Cardiac fibroblast (primary cell): ENCODE results near the gene BCLAF3.
A peak's percentile ranks its signal among the peaks of the same experiment; 100 is the strongest.

ENCODE experiments used
- DNase-seq, 2 donors: peaks; one replicate each; pipeline versions ENCODE4 v3.0.0 to v3.0.0-alpha.2; 2010; ENCODE audit warnings: low read depth in 2 of 2
- H3K4me3 ChIP-seq, 2 donors: replicated peaks in 1 of 2; 1 replicate in 1 of 2; 2 replicates in 1 of 2; pipeline ENCODE4 v1.5.1; 2011; ENCODE audit warnings: low read depth in 2 of 2, low read length in 2 of 2, mild to moderate bottlenecking in 2 of 2, moderate library complexity in 1 of 2
- TF ChIP-seq, protein P1 (sequence below): IDR thresholded peaks from one replicate; pipeline ENCODE4 v1.5.1; 2011; ENCODE audit warnings: low read depth, mild to moderate bottlenecking, low read length, inconsistent platforms

The BCLAF3 gene

DNA sequence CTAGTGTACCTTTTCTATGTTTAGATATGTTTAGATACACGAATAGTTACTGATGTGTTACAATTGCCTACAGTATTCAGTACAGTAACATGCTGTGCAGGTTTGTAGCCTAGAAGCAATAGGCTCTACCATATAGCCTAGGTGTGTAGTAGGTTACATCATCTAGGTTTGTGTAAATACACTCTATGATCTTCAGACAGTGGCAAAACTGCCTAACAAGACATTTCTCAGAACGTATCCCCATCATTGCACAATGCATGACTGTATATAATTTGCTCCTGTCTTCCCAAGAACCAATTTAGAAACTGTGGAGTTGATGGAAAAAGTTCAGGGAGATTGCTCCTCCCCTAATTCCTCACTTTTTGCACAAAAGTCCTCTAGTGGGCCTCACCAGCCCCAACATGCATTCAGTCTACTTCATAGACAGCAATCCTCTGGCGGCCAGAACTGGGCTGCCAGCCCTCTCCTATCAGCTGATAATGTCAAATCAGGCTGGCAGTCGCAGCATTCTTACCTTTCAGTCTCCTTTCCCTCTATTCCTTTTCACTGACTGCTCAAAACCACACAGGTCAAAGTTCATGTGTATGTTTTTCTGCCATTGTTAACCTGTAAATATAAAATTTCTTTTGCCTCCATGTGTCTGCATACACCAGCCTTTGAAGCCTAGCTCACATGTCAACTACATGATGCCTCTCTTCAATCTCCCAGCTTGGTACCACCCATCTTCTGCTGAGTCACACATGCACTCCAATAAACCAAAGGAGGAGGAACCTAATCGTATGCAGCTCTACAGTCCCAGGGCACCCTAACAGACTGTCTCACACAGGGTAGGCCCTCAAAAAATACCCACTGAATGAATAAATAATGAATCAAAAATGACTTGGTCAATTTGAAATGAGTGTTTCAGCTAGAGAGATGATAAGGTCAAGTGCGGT, 32.0 kb downstream of the BCLAF3 start:
- no peak overlapping the region for H3K4me3 ChIP-seq
- DNase-seq = peak in 1 of 2 donors; percentile 0
- TF ChIP-seq, protein P1, sequence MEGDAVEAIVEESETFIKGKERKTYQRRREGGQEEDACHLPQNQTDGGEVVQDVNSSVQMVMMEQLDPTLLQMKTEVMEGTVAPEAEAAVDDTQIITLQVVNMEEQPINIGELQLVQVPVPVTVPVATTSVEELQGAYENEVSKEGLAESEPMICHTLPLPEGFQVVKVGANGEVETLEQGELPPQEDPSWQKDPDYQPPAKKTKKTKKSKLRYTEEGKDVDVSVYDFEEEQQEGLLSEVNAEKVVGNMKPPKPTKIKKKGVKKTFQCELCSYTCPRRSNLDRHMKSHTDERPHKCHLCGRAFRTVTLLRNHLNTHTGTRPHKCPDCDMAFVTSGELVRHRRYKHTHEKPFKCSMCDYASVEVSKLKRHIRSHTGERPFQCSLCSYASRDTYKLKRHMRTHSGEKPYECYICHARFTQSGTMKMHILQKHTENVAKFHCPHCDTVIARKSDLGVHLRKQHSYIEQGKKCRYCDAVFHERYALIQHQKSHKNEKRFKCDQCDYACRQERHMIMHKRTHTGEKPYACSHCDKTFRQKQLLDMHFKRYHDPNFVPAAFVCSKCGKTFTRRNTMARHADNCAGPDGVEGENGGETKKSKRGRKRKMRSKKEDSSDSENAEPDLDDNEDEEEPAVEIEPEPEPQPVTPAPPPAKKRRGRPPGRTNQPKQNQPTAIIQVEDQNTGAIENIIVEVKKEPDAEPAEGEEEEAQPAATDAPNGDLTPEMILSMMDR = no peak

DNA sequence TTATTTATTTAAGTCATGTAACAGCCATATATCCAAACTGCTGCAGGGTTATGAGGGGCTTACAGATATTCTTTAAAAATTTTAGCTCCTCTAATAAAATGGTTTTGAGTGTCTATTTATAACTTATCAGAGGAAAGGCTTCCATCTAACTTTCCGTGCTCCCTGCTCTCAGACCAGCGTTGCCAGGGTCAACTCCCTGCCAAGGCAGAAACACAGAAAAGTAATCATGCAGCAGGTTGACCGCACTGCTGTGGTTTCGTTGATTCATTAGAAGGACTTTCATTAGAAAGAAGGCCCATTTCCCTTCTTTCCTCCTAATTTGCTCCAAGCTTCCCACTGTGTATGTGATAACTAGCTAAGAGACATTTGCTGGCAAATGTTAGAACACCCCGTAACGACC, 33.9 kb downstream of the BCLAF3 start:
- TF ChIP-seq, protein P1 = no peak
- peak in 1 of 2 donors; percentile 9 for DNase-seq
- H3K4me3 ChIP-seq = no peak overlapping the region

DNA sequence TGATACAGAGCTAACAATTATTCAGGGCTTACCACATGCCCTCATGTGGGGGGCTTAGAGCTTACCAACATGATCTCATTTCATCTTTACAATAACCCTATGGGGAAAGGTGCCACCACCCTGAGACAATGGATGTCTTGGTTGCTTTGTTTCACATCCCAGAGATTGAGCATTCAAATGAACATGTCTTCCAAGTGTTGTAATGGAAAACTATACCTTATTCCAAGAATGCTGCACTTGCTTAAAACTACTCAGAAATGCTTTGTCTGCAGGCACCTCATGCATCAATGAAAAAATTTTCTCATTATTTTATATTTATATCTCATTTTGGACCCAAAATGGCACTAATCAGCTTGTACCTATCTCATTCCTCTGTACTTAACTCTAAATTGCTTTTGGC, 34.6 kb downstream of the BCLAF3 start:
- no peak overlapping the region for H3K4me3 ChIP-seq
- DNase-seq = no peak
- TF ChIP-seq, protein P1 = no peak

DNA sequence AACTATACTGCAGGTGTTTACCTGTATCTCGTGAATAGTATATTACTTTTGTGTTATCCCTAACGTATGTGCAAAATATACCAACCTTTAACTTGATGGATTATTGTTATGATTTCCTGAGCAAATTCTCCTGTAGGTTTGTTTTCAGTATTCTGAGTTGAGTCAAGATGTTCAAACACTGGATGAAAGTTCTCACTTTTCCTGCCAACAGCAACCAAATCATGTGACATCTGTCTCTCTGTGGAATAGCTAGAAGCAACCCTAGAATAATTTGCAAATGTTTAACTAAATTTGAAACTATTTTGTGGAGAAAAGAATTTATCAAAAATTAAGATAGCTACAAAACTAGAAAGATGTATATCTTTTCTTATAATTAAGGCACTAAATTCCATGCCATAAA, 35.6 kb downstream of the BCLAF3 start:
- TF ChIP-seq, protein P1 = no peak
- no peak overlapping the region for H3K4me3 ChIP-seq
- DNase-seq = peak; percentile 3 to 5

DNA sequence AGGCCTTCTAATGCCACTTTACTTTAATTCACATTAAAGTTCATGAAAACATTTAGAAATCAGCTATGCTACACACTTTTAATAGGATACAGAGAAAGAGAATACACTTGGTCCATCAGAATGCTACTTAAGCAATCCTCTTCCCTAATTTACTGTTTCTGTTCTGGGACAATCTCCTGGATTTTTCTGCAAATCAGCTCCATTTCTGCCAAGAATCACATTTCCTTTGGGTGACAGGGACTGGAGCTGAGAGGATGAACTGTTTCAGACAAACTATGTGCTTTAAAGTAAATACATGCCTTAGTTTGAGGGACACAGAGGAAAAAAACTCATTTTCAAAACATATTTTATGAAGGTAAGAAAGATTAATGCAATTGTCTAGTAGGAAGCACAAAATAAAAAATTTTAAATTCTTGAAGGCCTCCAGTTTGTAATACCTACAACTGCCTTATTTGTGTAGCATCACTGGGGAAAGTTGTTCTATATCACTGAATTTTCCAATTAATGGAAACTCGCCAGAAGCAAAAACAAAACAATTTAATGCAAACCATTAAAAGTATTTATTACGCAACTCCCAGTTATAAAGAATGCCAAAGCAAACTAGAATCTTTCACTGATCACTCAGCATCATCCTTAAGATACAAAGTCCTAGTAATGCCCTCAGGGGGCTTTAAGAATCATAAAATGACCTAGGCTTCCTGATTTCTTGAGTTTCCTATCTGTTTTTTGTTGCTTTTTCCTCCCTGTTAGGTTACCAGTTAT, 36.3 kb downstream of the BCLAF3 start:
- TF ChIP-seq, protein P1 = no peak
- no peak overlapping the region for H3K4me3 ChIP-seq
- DNase-seq = peak; percentile 7 to 14

DNA sequence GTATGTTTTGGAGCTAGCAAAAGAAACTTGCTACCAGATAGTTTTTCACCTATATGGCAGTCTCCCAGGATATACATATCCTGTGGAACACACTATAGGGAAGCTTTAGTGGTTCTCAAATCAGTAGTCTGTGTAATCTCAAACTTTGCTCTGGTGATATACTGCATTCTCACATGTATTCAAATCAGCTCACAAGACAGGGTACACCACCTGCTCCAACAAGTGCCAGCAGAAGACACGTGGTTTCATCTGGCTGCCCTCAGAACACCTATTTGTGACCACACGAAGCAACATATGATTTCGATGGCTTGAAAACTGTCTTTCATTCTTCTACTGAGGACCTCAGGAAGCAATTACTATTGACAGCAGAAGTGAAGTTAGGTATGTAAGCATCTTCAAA, 37.7 kb downstream of the BCLAF3 start:
- no peak overlapping the region for H3K4me3 ChIP-seq
- TF ChIP-seq, protein P1 = no peak
- no peak for DNase-seq
